ENCODE results near the gene SDK1.

The SDK1 gene

GRCh38 chr7:3285652-3286051 is 15.4 kb upstream of the SDK1 start:
- no peak for DNase-seq

DNA sequence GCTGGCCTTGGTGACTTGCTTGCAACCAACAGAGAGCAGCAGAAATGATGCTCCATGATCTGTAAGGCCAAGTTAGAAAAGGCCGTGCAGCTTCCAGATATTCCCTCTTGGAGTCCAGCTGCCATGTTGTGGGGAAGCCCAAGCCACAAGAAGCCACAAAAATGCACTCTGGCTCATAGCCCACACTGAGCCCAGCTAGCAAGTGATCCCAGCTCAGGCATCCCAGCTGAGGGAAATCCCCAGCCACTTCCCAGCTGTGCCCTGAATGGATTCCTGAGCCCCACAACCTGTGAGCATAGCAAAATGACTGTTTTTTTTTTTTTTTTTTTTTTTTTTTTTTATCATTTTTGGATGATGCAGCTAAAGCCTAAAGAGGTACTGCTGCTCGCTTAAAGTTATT is 11.1 kb upstream of the SDK1 start:
- no peak for DNase-seq

DNA sequence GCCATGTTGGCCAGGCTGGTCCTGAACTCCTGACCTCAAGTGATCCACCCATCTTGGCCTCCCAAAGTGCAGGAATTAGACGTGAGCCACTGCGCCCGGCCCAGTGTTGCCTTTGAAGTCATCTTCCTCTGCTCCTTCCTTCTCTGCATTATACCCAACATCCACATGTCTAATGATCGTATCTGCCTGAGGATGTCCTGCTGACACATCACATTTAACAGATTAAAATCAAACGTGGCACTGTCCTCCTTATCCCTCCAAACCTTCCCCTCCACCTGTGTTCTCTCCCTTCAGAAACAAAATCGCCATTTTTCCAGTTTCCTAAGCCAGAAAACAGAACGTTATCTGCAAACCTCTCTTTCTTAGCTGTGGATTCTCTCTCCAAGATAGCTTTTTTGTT is 8.4 kb upstream of the SDK1 start:
- no peak for DNase-seq

DNA sequence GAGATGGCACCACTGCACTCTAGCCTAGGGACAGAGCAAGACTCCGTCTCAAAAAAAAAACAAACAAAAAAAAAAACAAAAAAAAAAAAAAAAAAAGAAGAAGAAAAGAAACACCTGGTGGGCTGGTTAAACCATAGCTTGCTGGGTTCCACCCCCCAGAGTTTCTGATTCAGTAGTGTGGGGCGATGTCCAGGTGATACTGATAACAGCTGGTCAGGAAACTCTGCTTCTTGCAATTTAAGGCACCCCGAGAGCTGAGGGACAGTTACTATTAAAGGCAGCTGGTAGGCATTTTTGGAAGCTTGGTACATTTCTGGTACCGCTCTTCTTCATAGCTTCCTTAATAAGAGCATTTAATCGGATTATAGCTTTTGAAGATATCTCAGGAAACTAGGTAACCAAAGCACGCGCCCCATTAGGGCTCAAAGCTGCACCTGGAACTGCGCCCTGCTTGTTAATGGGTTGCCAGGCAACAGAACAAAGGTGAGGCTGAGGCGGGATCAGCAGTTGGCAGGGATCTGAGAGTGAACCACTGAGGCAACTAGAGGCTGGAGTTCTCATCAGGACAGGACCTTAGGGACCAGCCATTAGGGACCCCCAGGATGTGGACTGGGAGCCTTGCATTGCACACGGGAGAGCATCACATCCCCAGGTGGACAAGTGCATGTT is 6.5 kb upstream of the SDK1 start:
- DNase-seq, result no peak

- DNase-seq, result no peak
Measured at GRCh38 chr7:3297105-3297819, 3.8 kb upstream of the SDK1 start.

DNA sequence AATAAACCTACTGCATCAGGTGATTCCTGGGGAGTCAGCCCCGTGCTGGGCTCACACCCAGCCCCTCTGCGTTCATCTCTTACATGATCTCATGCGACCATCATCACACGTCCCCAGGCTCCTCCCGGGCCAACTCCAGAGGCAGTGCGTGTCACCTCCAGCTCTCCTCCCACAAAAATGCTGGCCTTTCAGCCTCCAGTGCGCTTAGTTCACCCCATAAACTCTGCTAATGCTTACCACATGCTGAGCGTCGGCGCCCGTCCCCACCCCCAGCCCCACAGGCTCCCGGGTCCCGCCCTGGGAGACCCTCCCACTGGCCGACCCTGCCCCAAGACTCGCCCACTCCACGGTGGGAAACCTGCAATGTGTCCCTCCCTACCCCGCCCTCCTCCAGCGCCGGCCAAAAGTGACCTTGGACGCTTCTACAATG is 816 bp upstream of the SDK1 start:
- no peak for DNase-seq

DNA sequence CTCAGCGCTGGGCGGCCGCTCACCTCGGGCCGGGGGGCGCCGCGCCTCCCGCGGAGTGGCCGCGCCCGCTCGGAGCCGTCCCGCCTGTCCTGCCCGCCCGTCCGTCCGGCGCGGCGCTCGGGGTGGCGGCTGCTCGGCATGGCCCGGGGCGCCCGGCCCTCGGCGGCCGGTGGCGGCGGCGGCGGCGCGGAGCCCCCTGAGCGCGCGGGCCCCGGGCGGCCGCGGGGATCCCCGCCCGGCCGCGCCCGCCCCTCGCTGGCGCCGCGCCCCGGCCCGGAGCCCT is 338 bp downstream of the SDK1 start:
- DNase-seq, result no peak

DNA sequence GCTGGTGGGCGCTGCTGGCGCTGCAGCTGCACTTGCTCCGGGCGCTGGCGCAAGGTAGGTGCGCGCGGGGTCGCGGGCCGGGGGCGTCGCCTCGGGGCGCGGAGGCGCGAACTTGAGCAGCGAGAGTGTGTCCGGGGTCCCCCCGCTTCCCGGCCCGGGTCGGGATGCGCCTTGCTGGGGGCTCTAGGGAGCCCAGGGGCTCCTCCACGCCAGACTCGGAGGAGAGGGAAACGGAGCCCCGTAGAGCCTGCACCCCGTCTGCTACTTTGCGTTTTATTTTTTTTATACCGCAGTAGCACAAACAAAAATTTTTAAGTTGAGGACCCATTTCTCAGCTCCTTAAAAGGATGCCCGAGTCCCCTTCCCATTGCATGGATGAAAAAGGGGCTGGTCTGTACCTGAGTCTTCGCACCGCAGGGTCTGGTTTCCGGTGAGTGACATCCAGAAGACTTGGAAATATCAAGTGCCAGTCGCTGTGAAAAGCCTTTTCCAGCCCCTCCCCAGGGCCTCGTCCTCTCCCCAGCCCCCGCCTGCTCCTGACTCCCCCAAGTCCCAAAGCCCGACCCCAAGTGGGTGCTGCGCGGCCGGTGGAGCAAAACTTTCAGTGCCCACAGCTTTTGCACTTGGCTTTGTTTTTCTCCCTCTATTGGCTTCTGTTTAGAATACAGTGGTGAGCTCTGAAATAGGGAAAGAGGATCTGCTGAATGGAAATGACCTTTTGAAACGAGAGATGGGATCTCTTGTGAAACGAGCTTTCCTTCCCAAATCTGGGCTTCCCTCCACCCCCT is 973 bp downstream of the SDK1 start:
- peak; percentile 3 for DNase-seq

- no peak for DNase-seq
Measured at GRCh38 chr7:3302681-3303320, 1.7 kb downstream of the SDK1 start.

DNA sequence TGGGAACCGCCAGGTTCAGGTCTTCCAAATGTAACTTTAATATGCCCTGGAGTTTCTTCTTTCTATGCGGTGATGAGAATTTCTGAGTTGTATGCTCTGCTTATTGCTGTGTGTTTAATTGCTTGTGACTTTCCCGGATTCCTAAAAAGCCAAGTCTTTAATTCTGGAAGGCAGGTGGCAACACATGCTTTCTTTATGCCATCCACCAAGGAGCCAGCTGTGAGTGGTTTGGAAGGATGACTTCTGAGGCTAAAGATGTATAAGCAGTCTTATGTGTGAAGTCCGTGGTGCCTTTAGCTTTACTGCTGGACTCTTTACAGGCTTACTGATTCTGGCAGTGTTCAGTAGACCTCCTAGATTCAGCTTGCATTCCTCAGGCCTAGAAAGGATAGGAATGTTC is 3.1 kb downstream of the SDK1 start:
- no peak for DNase-seq

GRCh38 chr7:3307435-3307834 is 6.4 kb downstream of the SDK1 start:
- DNase-seq, result no peak

DNA sequence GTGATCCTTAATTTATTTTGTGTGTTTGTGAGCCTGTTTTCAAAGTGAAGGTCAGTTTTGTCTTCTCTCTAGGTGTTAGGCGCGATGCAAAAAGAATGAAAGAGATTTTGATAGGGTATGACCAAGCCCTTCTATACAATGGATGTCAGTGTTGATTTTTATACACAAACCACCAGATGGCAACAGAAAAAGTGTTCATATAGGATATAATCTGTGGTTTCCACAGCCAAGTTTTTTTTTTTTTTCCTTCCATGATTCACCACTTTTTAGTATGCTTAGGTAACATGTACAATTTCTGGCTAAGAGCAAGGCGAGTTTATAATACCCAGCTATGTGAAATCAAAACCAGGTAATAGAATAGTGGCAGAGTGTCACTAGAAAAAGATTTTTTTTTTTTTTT is 8.1 kb downstream of the SDK1 start:
- DNase-seq, result no peak

DNA sequence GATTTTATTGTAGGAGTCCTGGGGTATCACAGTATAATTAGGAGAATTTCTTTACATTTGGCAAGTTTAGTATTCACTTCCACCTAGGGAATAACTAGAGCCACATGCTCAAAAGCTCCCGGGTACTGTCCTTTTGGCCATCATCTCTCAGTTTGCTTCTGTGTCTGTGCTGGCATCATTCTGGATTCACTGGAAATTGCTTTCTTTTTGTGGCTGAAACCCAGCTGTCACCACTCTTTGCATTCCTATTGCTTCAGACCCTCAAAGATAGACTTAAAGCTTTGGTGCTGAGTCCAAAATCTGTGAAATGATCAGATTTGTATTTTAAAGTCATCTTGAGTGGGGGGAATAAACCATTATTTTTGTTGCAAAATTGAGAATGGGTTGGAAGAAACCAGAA is 8.9 kb downstream of the SDK1 start:
- DNase-seq, result no peak

DNA sequence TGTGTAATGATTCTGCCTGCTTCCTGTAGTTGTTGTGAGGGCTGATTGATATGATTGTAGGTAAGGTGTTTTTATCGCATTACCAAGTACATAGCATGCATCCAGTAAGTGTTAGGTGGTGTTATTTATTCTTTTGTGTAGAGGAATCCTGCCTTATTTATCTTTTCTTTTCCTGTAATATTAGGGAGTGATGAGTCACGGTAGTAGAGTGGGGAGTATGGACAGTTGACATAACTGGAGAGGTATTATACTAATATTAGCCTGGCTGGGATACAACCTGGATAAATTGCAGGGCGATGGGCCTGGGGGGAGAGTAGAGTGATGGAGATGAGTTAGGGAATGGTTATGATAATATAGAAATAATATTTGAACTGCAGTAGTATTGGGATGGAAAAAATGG is 9.8 kb downstream of the SDK1 start:
- no peak for DNase-seq

- no peak for DNase-seq
Measured at GRCh38 chr7:3312583-3312982, 11.5 kb downstream of the SDK1 start.

GRCh38 chr7:3318874-3319273 is 17.8 kb downstream of the SDK1 start:
- DNase-seq, result no peak

DNA sequence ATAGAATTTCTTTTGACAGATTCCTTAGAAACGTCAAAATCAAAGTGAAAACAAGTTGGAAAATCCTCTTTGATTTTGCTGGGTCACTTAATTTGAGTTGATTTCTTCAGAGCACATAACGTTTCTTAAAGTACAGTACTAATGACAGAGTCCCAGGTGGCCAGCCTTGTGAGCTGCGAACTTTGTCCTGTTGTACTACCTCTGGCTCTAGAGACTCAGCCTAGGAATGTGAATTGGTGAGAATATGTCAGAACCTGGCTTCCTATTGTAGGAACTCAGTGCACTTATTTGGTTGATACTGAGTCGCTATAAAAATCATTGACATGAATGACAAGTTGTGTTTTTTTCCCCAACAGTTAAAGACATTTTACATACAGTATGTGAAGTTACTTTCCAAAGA is 20.2 kb downstream of the SDK1 start:
- no peak for DNase-seq

- DNase-seq, result no peak
Measured at GRCh38 chr7:3321745-3322144, 20.7 kb downstream of the SDK1 start.

DNA sequence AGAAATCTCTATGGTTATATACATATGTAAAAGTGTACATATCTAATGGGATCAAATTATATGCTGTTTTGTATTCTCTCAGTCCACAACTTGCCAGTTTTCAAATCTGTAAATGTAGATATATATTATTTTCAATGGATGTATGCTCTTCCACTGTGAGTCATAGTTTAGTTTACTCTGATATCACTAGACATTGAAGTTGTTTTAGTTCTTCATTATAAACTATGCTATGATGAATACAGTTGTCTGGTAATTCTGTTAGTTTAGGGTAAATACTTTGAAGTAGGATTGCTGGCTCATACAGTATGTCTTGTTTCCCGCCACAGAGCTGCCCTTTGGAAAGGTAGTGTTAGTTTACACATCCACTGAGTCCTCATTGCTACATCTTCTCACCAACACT is 25.2 kb downstream of the SDK1 start:
- no peak for DNase-seq

DNA sequence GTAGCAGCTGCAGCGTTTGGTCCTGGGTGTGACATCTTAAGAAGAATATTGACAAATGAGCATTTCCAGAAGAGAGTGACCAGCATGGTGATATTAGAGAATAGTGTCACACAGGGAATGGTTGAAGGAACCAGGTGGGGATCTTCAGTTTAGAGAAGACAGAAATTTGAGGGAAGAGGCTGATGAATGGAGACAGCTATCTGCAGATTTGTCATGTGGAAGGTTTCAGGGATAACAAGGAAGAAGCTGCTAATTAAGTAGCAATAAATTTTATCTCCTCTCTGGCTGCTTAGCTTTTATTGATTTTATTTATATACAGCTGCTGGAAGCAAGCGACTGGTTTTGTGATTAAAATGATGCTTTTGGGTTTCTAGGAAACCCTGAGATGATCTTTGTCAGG is 26.0 kb downstream of the SDK1 start:
- no peak for DNase-seq

GRCh38 chr7:3327655-3328054 is 26.6 kb downstream of the SDK1 start:
- DNase-seq, result no peak

- no peak for DNase-seq
Measured at GRCh38 chr7:3332308-3332707, 31.3 kb downstream of the SDK1 start.

GRCh38 chr7:3333861-3334260 is 32.8 kb downstream of the SDK1 start:
- DNase-seq, result no peak

Measured in activated naive CD4-positive, alpha-beta T cell treated with Interleukin-2 at 50 U/mL for 16 hours (primary cell).